Measurements from ENCODE around the gene BMPR2.
"Not testable (repeated sequence)": the region's sequence is repeated elsewhere in the genome, so short reads cannot be mapped to it uniquely, and the experiment has no call there.

Gene BMPR2

DNA sequence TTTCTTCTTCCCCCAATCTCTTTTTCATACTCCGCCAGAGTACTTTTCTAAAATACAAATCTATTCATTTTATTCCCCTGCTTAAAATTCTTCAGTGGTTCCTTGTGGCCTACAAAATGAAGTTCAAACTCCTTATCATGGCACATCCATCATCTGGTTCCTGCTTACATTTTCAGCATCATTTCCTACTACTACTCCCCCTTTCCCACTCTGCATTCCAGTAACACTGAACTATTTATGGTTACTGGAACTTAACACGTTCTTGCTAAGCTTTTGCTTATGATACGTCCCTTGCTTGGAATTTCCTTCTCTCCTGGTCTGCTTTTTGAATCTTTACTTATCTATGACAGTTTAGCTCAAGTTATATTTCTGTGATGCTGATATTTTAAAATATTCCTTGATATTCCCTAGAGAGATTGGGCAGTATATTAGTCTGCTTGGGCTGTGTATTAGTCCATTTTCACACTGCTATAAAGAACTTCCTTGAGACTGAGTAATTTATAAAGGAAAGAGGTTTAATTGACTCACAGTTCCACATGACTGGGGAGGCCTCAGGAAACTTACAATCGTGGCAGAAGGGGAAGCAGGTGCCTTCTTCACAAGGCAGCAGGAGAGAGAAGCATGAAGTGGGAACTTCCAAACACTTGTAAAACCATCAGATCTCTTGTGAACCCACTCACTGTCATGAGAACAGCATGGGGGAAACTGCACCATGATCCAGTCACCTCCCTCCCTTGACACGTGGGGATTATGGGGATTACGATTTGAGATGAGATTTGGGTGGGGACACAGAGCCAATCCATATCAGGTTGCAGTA lies 53.2 kb downstream of the BMPR2 start:
- H3K27me3 Mint-ChIP-seq (ENCODE audit: low read depth, poor library complexity) = peaks cover 3% of the 10 kb centered on the region
- no peaks in the 10 kb centered on the region for H3K4me1 Mint-ChIP-seq
- TF ChIP-seq, protein P1, sequence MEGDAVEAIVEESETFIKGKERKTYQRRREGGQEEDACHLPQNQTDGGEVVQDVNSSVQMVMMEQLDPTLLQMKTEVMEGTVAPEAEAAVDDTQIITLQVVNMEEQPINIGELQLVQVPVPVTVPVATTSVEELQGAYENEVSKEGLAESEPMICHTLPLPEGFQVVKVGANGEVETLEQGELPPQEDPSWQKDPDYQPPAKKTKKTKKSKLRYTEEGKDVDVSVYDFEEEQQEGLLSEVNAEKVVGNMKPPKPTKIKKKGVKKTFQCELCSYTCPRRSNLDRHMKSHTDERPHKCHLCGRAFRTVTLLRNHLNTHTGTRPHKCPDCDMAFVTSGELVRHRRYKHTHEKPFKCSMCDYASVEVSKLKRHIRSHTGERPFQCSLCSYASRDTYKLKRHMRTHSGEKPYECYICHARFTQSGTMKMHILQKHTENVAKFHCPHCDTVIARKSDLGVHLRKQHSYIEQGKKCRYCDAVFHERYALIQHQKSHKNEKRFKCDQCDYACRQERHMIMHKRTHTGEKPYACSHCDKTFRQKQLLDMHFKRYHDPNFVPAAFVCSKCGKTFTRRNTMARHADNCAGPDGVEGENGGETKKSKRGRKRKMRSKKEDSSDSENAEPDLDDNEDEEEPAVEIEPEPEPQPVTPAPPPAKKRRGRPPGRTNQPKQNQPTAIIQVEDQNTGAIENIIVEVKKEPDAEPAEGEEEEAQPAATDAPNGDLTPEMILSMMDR (IDR thresholded peaks at IDR 0.05) = no peak
- H3K9me3 Mint-ChIP-seq = peaks cover 8% of the 10 kb centered on the region
- H3K27ac Mint-ChIP-seq = no peak overlapping the region
- H3K4me3 Mint-ChIP-seq = no peak overlapping the region
- no peak for DNase-seq
- H3K36me3 Mint-ChIP-seq (ENCODE audit: low read depth) = peaks cover 38% of the 10 kb centered on the region

GRCh38 chr2:202432776-202433175 lies 56.6 kb downstream of the BMPR2 start:
- no peak overlapping the region for H3K4me3 Mint-ChIP-seq
- no peak for DNase-seq
- TF ChIP-seq, protein P1 (IDR thresholded peaks at IDR 0.05) = no peak
- peaks cover 3% of the 10 kb centered on the region for H3K27me3 Mint-ChIP-seq (ENCODE audit: low read depth, poor library complexity)
- no peaks in the 10 kb centered on the region for H3K4me1 Mint-ChIP-seq
- no peak overlapping the region for H3K27ac Mint-ChIP-seq
- H3K36me3 Mint-ChIP-seq (ENCODE audit: low read depth) = peaks cover 30% of the 10 kb centered on the region
- H3K9me3 Mint-ChIP-seq = peaks cover 5% of the 10 kb centered on the region

DNA sequence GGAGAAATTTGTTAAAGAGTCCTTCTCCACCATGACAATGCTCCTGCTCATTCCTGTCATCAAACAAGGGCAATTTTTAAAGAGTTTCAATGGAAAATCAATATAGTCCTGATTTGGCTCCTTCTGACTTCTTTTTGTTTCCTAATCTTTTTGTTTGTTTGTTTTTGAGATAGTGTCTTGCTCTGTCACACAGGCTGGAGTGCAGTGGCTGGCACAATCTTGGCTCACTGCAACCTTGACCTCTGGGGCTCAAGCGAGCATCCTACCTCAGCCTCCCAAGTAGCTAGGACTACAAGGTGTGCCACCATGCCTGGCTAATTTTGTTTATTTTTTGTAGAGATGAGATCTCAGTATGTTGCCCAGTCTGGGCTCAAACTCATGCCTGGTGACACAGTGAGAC lies 58.3 kb downstream of the BMPR2 start:
- DNase-seq = no peak
- no peak overlapping the region for H3K4me3 Mint-ChIP-seq
- no peaks in the 10 kb centered on the region for H3K4me1 Mint-ChIP-seq
- H3K9me3 Mint-ChIP-seq = peaks cover 9% of the 10 kb centered on the region
- TF ChIP-seq, protein P1 (IDR thresholded peaks at IDR 0.05) = no peak
- H3K27ac Mint-ChIP-seq = no peak overlapping the region
- peaks cover 28% of the 10 kb centered on the region for H3K36me3 Mint-ChIP-seq (ENCODE audit: low read depth)
- H3K27me3 Mint-ChIP-seq (ENCODE audit: low read depth, poor library complexity) = peaks cover 3% of the 10 kb centered on the region

DNA sequence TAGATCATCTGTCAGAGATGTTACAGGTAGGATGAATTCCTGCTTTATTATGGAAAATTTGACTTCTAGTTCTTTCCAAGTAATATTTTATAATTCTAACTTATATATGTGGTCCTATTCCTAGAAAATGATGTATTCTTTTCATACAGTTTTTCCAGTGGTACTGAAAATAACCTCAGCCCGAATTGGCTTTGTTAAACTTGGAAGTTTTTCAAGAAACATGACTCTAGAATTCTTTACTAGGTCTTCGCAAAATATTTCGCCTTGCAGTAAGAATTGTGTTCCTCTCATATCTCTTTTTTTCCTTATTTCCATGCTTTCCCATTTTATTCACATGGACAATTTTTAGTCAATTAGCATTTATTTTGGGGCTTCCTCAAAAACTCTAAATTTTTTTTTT lies 60.5 kb downstream of the BMPR2 start:
- Mint-ChIP-seq H3K4me1 (no peaks in the 10 kb centered on the region), H3K27me3 (ENCODE audit: low read depth, poor library complexity) (peaks cover 3% of the 10 kb centered on the region), H3K27ac (no peak overlapping the region), H3K36me3 (ENCODE audit: low read depth) (peaks cover 38% of the 10 kb centered on the region), H3K4me3 (no peak overlapping the region), H3K9me3 (peaks cover 23% of the 10 kb centered on the region)
- DNase-seq = no peak
- TF ChIP-seq, protein P1 (IDR thresholded peaks at IDR 0.05) = no peak

GRCh38 chr2:202440117-202440516 lies 64.0 kb downstream of the BMPR2 start:
- H3K4me3 Mint-ChIP-seq; H3K27me3 Mint-ChIP-seq (ENCODE audit: low read depth, poor library complexity); H3K27ac Mint-ChIP-seq; DNase-seq; H3K4me1 Mint-ChIP-seq: not testable (repeated sequence)
- Mint-ChIP-seq H3K36me3 (ENCODE audit: low read depth) (peaks cover 58% of the 10 kb centered on the region), H3K9me3 (peaks cover 33% of the 10 kb centered on the region)

DNA sequence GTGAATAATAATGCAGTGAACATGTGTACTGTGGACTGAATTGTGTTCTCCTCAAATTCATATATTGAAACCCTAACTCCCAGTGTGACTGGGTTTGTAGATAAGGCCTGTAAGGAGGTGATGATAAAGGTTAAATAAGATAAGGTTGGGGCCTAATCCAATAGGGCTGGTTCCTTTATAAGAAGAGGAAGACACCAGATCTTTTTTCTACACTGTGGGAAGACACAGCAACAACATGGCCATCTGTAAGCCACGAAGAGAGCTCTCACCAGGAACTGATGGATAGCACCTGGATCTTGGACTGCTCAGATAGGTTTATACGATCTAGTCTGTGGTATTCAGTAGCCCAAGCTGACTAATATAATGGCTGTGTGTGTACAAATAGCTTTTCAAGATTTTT lies 66.8 kb downstream of the BMPR2 start:
- H3K27ac Mint-ChIP-seq = no peak overlapping the region

More for the DNA sequence above, 66.8 kb downstream of the BMPR2 start:
- Mint-ChIP-seq H3K27me3 (ENCODE audit: low read depth, poor library complexity) (no peaks in the 10 kb centered on the region), H3K4me1 (no peaks in the 10 kb centered on the region), H3K36me3 (ENCODE audit: low read depth) (peaks cover 68% of the 10 kb centered on the region), H3K9me3 (peaks cover 36% of the 10 kb centered on the region), H3K4me3 (no peak overlapping the region)
- TF ChIP-seq, protein P1 (IDR thresholded peaks at IDR 0.05) = no peak
- DNase-seq = no peak
